Trophoblast cell (in vitro differentiated cells and primary cell): ENCODE results near the gene ITGB1.
"Not testable (repeated sequence)": the region's sequence is repeated elsewhere in the genome, so short reads cannot be mapped to it uniquely, and the experiment has no call there.

Source experiments
- DNase-seq, 2 donors: peaks; one replicate each; pipeline ENCODE4 v3.0.0-alpha.2; 2016
- H2AFZ ChIP-seq: 2 replicates; pipeline ENCODE4 v1.6.1; 2013; ENCODE audit warnings: low read length, moderate library complexity, mild to moderate bottlenecking; ENCODE audit not compliant: insufficient read depth, poor library complexity
- H2AK5ac ChIP-seq: 2 replicates; pipeline ENCODE4 v1.6.1; 2013; ENCODE audit warnings: mild to moderate bottlenecking, low read length
- H2BK120ac ChIP-seq: 2 replicates; pipeline ENCODE4 v1.6.1; 2013; ENCODE audit warnings: low read length, mild to moderate bottlenecking, moderate library complexity; ENCODE audit not compliant: insufficient read depth, poor library complexity
- H2BK12ac ChIP-seq: 2 replicates; pipeline ENCODE4 v1.6.1; 2013; ENCODE audit warnings: mild to moderate bottlenecking, low read length, moderate library complexity
- H2BK5ac ChIP-seq: 2 replicates; pipeline ENCODE4 v1.6.1; 2013; ENCODE audit warnings: low read length, low read depth, moderate library complexity, mild to moderate bottlenecking; ENCODE audit not compliant: poor library complexity
- H3K14ac ChIP-seq: 2 replicates; pipeline ENCODE4 v1.6.1; 2013; ENCODE audit warnings: mild to moderate bottlenecking, low read length
- H3K18ac ChIP-seq: 2 replicates; pipeline ENCODE4 v1.6.1; 2013; ENCODE audit warnings: mild to moderate bottlenecking, low read length
- H3K23ac ChIP-seq: 2 replicates; pipeline ENCODE4 v1.6.1; 2013; ENCODE audit warnings: low read length
- H3K27ac ChIP-seq: 2 replicates; pipeline ENCODE4 v1.5.1; 2013; ENCODE audit warnings: low read depth, mild to moderate bottlenecking, inconsistent platforms, low read length, moderate library complexity
- H3K27me3 ChIP-seq: 2 replicates; pipeline ENCODE4 v1.6.1; 2013; ENCODE audit warnings: inconsistent platforms, mild to moderate bottlenecking, low read length, moderate library complexity; ENCODE audit not compliant: insufficient read depth
- H3K36me3 ChIP-seq, 2 experiments: 1 replicate in 1 of 2; 2 replicates in 1 of 2; pipeline ENCODE4 v1.6.1; 2013; ENCODE audit warnings: low read length in 2 of 2, mild to moderate bottlenecking in 2 of 2, moderate library complexity in 1 of 2; ENCODE audit not compliant: insufficient read depth in 2 of 2, control insufficient read depth in 1 of 2
- H3K4ac ChIP-seq: 2 replicates; pipeline ENCODE4 v1.6.1; 2013; ENCODE audit warnings: low read depth, mild to moderate bottlenecking, low read length, moderate library complexity
- H3K4me1 ChIP-seq, 2 experiments: 1 replicate in 1 of 2; 2 replicates in 1 of 2; pipeline ENCODE4 v1.6.1; 2013; ENCODE audit warnings: low read length in 2 of 2, mild to moderate bottlenecking in 2 of 2, moderate library complexity in 1 of 2; ENCODE audit not compliant: insufficient read depth in 2 of 2, control insufficient read depth in 1 of 2
- H3K4me2 ChIP-seq: 2 replicates; pipeline ENCODE4 v1.6.1; 2013; ENCODE audit warnings: inconsistent platforms, mild to moderate bottlenecking, low read length, moderate library complexity
- H3K4me3 ChIP-seq: 2 replicates; pipeline ENCODE4 v1.5.1; 2013; ENCODE audit warnings: mild to moderate bottlenecking, low read depth, low read length, inconsistent platforms
- H3K79me1 ChIP-seq: one replicate; pipeline ENCODE4 v1.6.1; 2013; ENCODE audit warnings: low read length
- H3K79me2 ChIP-seq: 2 replicates; pipeline ENCODE4 v1.6.1; 2013; ENCODE audit warnings: low read length, mild to moderate bottlenecking; ENCODE audit not compliant: control insufficient read depth, insufficient read depth, poor library complexity
- H3K9ac ChIP-seq: 2 replicates; pipeline ENCODE4 v1.6.1; 2013; ENCODE audit warnings: mild to moderate bottlenecking, low read length
- H3K9me3 ChIP-seq: 2 replicates; pipeline ENCODE4 v1.6.1; 2013; ENCODE audit warnings: low read depth, mild to moderate bottlenecking, control low read depth, inconsistent platforms, low read length; ENCODE audit not compliant: insufficient read depth
- H4K12ac ChIP-seq: 2 replicates; pipeline ENCODE4 v1.6.1; 2013; ENCODE audit warnings: low read depth, mild to moderate bottlenecking, low read length, moderate library complexity
- H4K8ac ChIP-seq: 2 replicates; pipeline ENCODE4 v1.6.1; 2013; ENCODE audit warnings: low read depth, mild to moderate bottlenecking, low read length, moderate library complexity
- H4K91ac ChIP-seq: one replicate; pipeline ENCODE4 v1.6.1; 2013; ENCODE audit warnings: low read depth, mild to moderate bottlenecking, low read length, moderate library complexity
- WGBS: extraction: QIAGEN DNeasy Blood & Tissue Kit; methylation state at CpG from one replicate; pipeline ENCODE4 v1.1.7; 2013; ENCODE audit warnings: missing lambda C conversion rate; ENCODE audit not compliant: insufficient read length, insufficient coverage; ENCODE audit errors: extremely low coverage; 5-methylcytosine and 5-hydroxymethylcytosine counted together

The ITGB1 gene

DNA sequence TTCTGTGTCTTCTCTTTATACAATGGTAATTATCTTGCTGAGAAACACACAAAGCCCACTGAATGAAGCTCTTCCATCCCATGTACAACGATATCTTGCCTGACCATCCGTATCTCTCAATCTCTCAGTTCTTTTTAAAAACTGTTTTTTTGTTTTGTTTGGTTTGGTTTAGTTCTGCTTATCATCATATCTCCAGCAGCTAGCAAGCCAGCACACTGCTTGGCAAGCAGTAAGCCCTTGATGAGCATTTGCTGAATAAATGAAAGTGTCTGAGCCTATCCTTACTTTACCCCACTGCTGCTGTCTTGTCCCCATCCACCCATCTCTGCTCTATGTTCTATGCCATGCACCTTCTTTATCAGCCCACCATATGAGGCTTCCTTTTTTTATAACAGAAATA, 34.2 kb downstream of the ITGB1 start:
- no peaks in the 10 kb centered on the region for H3K79me2 ChIP-seq
- no peaks in the 10 kb centered on the region for H3K9me3 ChIP-seq
- no peak overlapping the region for H2BK5ac ChIP-seq
- H3K27ac ChIP-seq, result no peak overlapping the region
- no peak overlapping the region for H3K14ac ChIP-seq
- H2BK120ac ChIP-seq, result no peak overlapping the region
- WGBS, result no CpG with 5 or more reads among the region's 2 CpGs
- H2AFZ ChIP-seq, result no peak overlapping the region
- no peak overlapping the region for H3K9ac ChIP-seq
- H4K91ac ChIP-seq, result no peak overlapping the region
- H3K4me2 ChIP-seq, result no peak overlapping the region
- no peak overlapping the region for H3K18ac ChIP-seq
- no peaks in the 10 kb centered on the region for H3K79me1 ChIP-seq
- no peak for DNase-seq
- no peak overlapping the region for H3K4ac ChIP-seq
- H4K8ac ChIP-seq, result no peak overlapping the region
- no peak overlapping the region for H4K12ac ChIP-seq
- no peak overlapping the region for H2AK5ac ChIP-seq
- peaks cover 20 to 40% of the 10 kb centered on the region in 2 experiments for H3K36me3 ChIP-seq
- no peaks in the 10 kb centered on the region for H3K27me3 ChIP-seq
- no peak overlapping the region for H3K4me3 ChIP-seq
- H3K23ac ChIP-seq, result no peak overlapping the region
- H3K4me1 ChIP-seq, result no peaks in the 10 kb centered on the region
- no peak overlapping the region for H2BK12ac ChIP-seq

- no CpG with 5 or more reads among the region's 2 CpGs for WGBS
- Histone ChIP-seq H3K27me3 (no peaks in the 10 kb centered on the region), H3K18ac (no peak overlapping the region), H2AK5ac (no peak overlapping the region), H3K79me1 (no peaks in the 10 kb centered on the region), H3K23ac (no peak overlapping the region), H3K9me3 (no peaks in the 10 kb centered on the region), H3K4ac (no peak overlapping the region), H3K9ac (no peak overlapping the region), H3K27ac (no peak overlapping the region), H3K4me2 (no peak overlapping the region), H4K8ac (no peak overlapping the region), H3K79me2 (no peaks in the 10 kb centered on the region), H4K12ac (no peak overlapping the region), H3K4me3 (no peak overlapping the region), H2BK5ac (no peak overlapping the region), H4K91ac (no peak overlapping the region), H2AFZ (no peak overlapping the region), H3K4me1 (no peaks in the 10 kb centered on the region), H3K14ac (no peak overlapping the region), H2BK12ac (no peak overlapping the region), H3K36me3 (peaks cover 20 to 41% of the 10 kb centered on the region in 2 experiments), H2BK120ac (no peak overlapping the region)
- DNase-seq, result no peak
These were observed 34.9 kb downstream of the ITGB1 start for GRCh38 chr10:32923134-32923533.

DNA sequence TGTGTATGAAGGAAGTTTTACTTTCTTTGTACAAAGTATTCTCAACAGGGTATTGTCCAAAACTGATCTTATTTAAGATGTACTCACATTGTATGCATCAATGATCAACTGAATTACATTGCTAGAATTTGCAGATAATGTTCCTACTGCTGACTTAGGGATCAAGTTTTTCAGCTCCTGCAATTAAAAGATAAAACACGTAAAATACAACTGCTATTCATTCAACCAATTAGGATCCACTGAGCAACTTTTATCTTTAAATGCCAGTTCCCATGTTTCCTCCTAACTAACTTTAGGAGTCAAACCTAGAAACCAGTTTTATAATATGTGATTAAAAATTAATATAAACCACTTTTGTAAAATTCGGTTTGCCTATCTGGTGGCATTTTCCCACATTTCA, 35.9 kb downstream of the ITGB1 start:
- H3K9me3 ChIP-seq, result no peaks in the 10 kb centered on the region
- H3K18ac ChIP-seq, result no peak overlapping the region
- no peak overlapping the region for H2BK120ac ChIP-seq
- peaks cover 18 to 37% of the 10 kb centered on the region in 2 experiments for H3K36me3 ChIP-seq
- H3K79me2 ChIP-seq, result no peaks in the 10 kb centered on the region
- no peaks in the 10 kb centered on the region for H3K4me1 ChIP-seq
- H2BK5ac ChIP-seq, result no peak overlapping the region
- H3K9ac ChIP-seq, result no peak overlapping the region
- H3K4me2 ChIP-seq, result no peak overlapping the region
- no CpG with 5 or more reads among the region's 2 CpGs for WGBS
- no peak overlapping the region for H4K8ac ChIP-seq
- no peak overlapping the region for H2AFZ ChIP-seq
- H3K14ac ChIP-seq, result no peak overlapping the region
- DNase-seq, result no peak
- no peak overlapping the region for H3K4me3 ChIP-seq
- H3K23ac ChIP-seq, result no peak overlapping the region
- H2AK5ac ChIP-seq, result no peak overlapping the region
- no peaks in the 10 kb centered on the region for H3K79me1 ChIP-seq
- no peak overlapping the region for H4K12ac ChIP-seq
- H3K4ac ChIP-seq, result no peak overlapping the region
- no peak overlapping the region for H3K27ac ChIP-seq
- no peak overlapping the region for H2BK12ac ChIP-seq
- no peaks in the 10 kb centered on the region for H3K27me3 ChIP-seq
- no peak overlapping the region for H4K91ac ChIP-seq

- H3K23ac ChIP-seq, H4K12ac ChIP-seq, H3K4me2 ChIP-seq, H3K4me1 ChIP-seq, H2AK5ac ChIP-seq, H3K79me1 ChIP-seq, H3K9ac ChIP-seq, H4K91ac ChIP-seq, H2BK120ac ChIP-seq, H3K79me2 ChIP-seq, H3K27ac ChIP-seq, H3K27me3 ChIP-seq, H2AFZ ChIP-seq, H3K4ac ChIP-seq, H3K14ac ChIP-seq, H3K4me3 ChIP-seq, DNase-seq, H3K18ac ChIP-seq, H4K8ac ChIP-seq, H2BK12ac ChIP-seq, H2BK5ac ChIP-seq, H3K9me3 ChIP-seq: not testable (repeated sequence)
- WGBS, result no CpG with 5 or more reads among the region's 5 CpGs
- peaks cover 9 to 14% of the 10 kb centered on the region in 2 experiments for H3K36me3 ChIP-seq
These were observed 40.2 kb downstream of the ITGB1 start for GRCh38 chr10:32917817-32918216.
